ENCODE measurements around the gene COL25A1.

The COL25A1 gene

DNA sequence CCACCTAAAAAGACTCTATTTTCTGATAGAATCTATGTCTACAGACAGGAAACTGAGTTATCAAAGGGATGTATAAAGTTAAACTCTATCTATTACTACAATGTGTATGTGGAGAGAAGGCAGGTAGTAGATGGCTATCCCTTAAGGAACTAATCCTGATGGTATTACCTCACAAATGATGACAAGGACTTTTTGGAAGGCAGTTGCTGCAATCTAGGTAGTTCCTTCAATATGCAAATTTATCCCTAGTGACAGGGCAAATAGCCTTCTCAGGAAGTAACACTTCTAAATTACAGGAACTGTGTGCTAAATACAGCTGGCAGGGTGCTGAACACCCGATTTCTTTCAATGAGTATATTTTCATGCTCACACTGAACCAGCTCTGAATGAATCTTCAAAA, 177.4 kb downstream of the COL25A1 start:
- H3K9me3 ChIP-seq (ENCODE audit: control extremely low read depth in 1 of 5, control insufficient read depth in 4 of 5, insufficient read depth in 2 of 5, low read depth in 1 of 5, low read length in 4 of 5), result peaks cover 0 to 1% (median 0%) of the 10 kb centered on the region in 5 experiments
- WGBS (ENCODE audit: insufficient coverage), result 0% methylated on average over 1 of the region's 1 CpG
- H3K4me3 ChIP-seq (ENCODE audit: control insufficient read depth in 1 of 7, extremely low read depth in 1 of 7, insufficient read depth in 4 of 7, low read depth in 2 of 7, low read length in 6 of 7), result no peak overlapping the region
- ChIA-PET POLR2A (no interaction called here), CTCF (interaction anchor here (0.7 kb wide), 1 partner anchor 16 kb away, joined by 4 read pairs; no protein-coding TSS in a partner anchor)
- H3K36me3 ChIP-seq (ENCODE audit: control insufficient read depth in 4 of 4, insufficient read depth in 4 of 4, low read length in 3 of 4), result no peaks in the 10 kb centered on the region
- peak in 2 of 3 donors; percentile 22 to 46 for DNase-seq
- H3K27me3 ChIP-seq (replicated peaks in 2 of 5; ENCODE audit: control insufficient read depth in 4 of 5, insufficient read depth in 5 of 5, low read length in 4 of 5), result no peaks in the 10 kb centered on the region
- no peak overlapping the region for H3K27ac ChIP-seq (ENCODE audit: insufficient read depth in 1 of 2, low read depth in 1 of 2, low read length in 2 of 2, poor library complexity in 1 of 2, severe bottlenecking in 2 of 2)
- peaks cover 0 to 19% (median 2%) of the 10 kb centered on the region in 4 experiments for H3K4me1 ChIP-seq (ENCODE audit: control extremely low read depth in 1 of 4, control insufficient read depth in 4 of 4, insufficient read depth in 4 of 4, low read length in 3 of 4)

DNA sequence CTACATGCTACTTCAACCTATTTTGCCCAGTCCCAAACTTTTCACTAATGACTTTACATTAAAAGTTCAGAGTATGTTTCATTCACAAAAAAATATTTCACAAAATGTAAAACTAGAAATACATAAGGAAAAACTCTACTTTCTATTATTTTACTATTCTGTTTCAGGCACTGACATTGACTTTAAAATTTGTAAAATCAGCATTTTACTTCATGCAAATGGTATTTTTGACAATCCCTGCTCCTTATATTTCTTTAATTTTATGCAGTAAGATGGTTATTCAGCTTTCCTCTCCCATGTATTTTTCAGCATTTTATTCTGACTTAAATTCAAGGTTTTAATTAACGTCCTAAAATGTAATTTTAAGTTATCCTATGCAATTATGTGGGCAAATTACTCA, 178.5 kb downstream of the COL25A1 start:
- CTCF ChIA-PET, result interaction anchor here (1.3 kb wide), 1 partner anchor 9 kb away, joined by 4 read pairs; no protein-coding TSS in a partner anchor
- WGBS (ENCODE audit: insufficient coverage), result no CpG with 5 or more reads among the region's 1 CpG
- no peaks in the 10 kb centered on the region for H3K36me3 ChIP-seq (ENCODE audit: control insufficient read depth in 4 of 4, insufficient read depth in 4 of 4, low read length in 3 of 4)

DNA sequence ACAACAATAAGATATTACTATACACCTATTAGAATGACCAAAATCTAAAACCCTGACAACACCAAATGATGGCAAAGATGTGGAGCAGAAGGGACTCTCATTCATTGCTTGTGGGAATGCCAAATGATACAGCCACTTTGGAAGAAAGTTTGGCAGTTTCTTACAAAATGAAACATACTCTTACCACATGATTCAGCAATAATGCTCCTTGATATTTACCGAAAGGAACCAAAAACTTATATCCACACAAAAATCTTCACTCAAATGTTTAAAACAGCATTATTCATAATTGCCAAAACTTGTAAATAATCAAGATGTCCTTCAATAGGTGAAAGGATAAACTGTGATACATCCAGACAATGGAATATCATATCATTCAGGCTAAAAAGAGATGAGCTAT, 180.9 kb downstream of the COL25A1 start:
- Histone ChIP-seq H3K9me3 (ENCODE audit: control extremely low read depth in 1 of 5, control insufficient read depth in 4 of 5, insufficient read depth in 2 of 5, low read depth in 1 of 5, low read length in 4 of 5) (peaks cover 0 to 2% (median 0%) of the 10 kb centered on the region in 5 experiments), H3K4me3 (ENCODE audit: control insufficient read depth in 1 of 7, extremely low read depth in 1 of 7, insufficient read depth in 4 of 7, low read depth in 2 of 7, low read length in 6 of 7) (no peak overlapping the region), H3K27me3 (replicated peaks in 2 of 5; ENCODE audit: control insufficient read depth in 4 of 5, insufficient read depth in 5 of 5, low read length in 4 of 5) (no peaks in the 10 kb centered on the region), H3K4me1 (ENCODE audit: control extremely low read depth in 1 of 4, control insufficient read depth in 4 of 4, insufficient read depth in 4 of 4, low read length in 3 of 4) (peaks cover 0 to 10% (median 2%) of the 10 kb centered on the region in 4 experiments), H3K36me3 (ENCODE audit: control insufficient read depth in 4 of 4, insufficient read depth in 4 of 4, low read length in 3 of 4) (no peaks in the 10 kb centered on the region), H3K27ac (ENCODE audit: insufficient read depth in 1 of 2, low read depth in 1 of 2, low read length in 2 of 2, poor library complexity in 1 of 2, severe bottlenecking in 2 of 2) (no peak overlapping the region)
- no CpG with 5 or more reads among the region's 1 CpG for WGBS (ENCODE audit: insufficient coverage)
- ChIA-PET POLR2A (no interaction called here), CTCF (interaction anchor here (1.2 kb wide), 1 partner anchor 287 kb away, joined by 3 read pairs; no protein-coding TSS in a partner anchor)
- no peak for DNase-seq

More for the DNA sequence above, 178.5 kb downstream of the COL25A1 start:
- peaks cover 0 to 19% (median 2%) of the 10 kb centered on the region in 4 experiments for H3K4me1 ChIP-seq (ENCODE audit: control extremely low read depth in 1 of 4, control insufficient read depth in 4 of 4, insufficient read depth in 4 of 4, low read length in 3 of 4)
- H3K27me3 ChIP-seq (replicated peaks in 2 of 5; ENCODE audit: control insufficient read depth in 4 of 5, insufficient read depth in 5 of 5, low read length in 4 of 5), result no peaks in the 10 kb centered on the region
- no peak overlapping the region for H3K4me3 ChIP-seq (ENCODE audit: control insufficient read depth in 1 of 7, extremely low read depth in 1 of 7, insufficient read depth in 4 of 7, low read depth in 2 of 7, low read length in 6 of 7)
- H3K27ac ChIP-seq (ENCODE audit: insufficient read depth in 1 of 2, low read depth in 1 of 2, low read length in 2 of 2, poor library complexity in 1 of 2, severe bottlenecking in 2 of 2), result no peak overlapping the region
- DNase-seq, result no peak
- peaks cover 0 to 2% (median 0%) of the 10 kb centered on the region in 5 experiments for H3K9me3 ChIP-seq (ENCODE audit: control extremely low read depth in 1 of 5, control insufficient read depth in 4 of 5, insufficient read depth in 2 of 5, low read depth in 1 of 5, low read length in 4 of 5)
- POLR2A ChIA-PET, result no interaction called here

DNA sequence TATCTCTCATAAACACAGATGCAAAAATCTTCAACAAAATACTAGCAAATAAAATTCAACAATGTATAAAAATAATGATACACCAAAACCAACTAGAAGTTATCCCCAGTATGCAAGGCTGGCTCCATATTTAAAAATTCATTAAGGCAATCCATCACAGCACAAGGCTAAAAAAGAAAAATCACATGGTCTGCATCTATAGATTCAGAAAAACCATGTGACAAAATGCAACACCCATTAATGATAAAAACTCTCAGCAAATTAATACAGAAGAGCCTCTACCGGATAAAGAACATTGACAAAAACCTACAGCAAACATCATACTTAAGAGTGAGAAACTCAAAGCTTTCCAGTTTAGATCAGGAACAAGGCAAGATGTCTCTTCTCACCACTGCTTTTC, 182.6 kb downstream of the COL25A1 start:
- POLR2A ChIA-PET, result no interaction called here
- H3K4me1 ChIP-seq (ENCODE audit: control extremely low read depth in 1 of 4, control insufficient read depth in 4 of 4, insufficient read depth in 4 of 4, low read length in 3 of 4), result no peaks in the 10 kb centered on the region
- no peak for DNase-seq
- H3K27me3 ChIP-seq (replicated peaks in 2 of 5; ENCODE audit: control insufficient read depth in 4 of 5, insufficient read depth in 5 of 5, low read length in 4 of 5), result no peaks in the 10 kb centered on the region
- H3K9me3 ChIP-seq (ENCODE audit: control extremely low read depth in 1 of 5, control insufficient read depth in 4 of 5, insufficient read depth in 2 of 5, low read depth in 1 of 5, low read length in 4 of 5), result peaks cover 0 to 2% (median 0%) of the 10 kb centered on the region in 5 experiments
- 100% methylated on average over 1 of the region's 1 CpG for WGBS (ENCODE audit: insufficient coverage)
- no peak overlapping the region for H3K4me3 ChIP-seq (ENCODE audit: control insufficient read depth in 1 of 7, extremely low read depth in 1 of 7, insufficient read depth in 4 of 7, low read depth in 2 of 7, low read length in 6 of 7)
- CTCF ChIA-PET, result no interaction called here
- H3K27ac ChIP-seq (ENCODE audit: insufficient read depth in 1 of 2, low read depth in 1 of 2, low read length in 2 of 2, poor library complexity in 1 of 2, severe bottlenecking in 2 of 2), result no peak overlapping the region
- H3K36me3 ChIP-seq (ENCODE audit: control insufficient read depth in 4 of 4, insufficient read depth in 4 of 4, low read length in 3 of 4), result no peaks in the 10 kb centered on the region

DNA sequence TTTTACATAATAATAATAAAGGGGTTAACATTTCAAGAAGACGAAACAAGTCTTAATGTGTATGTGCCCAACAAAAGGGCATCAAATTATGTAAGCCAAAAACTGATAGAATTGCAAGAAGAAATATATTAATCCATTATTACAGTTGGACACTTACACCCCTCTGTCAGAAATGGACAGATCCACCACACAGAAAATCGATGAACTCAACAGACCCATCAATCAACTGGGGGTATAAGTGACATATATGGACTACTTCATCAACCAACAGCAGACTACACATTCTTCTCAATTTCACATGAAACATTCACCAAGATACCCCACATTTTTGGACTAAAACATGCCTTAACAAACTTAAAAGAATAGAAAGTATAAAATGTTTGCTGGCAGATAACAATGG, 183.8 kb downstream of the COL25A1 start:
- H3K27me3 ChIP-seq (replicated peaks in 2 of 5; ENCODE audit: control insufficient read depth in 4 of 5, insufficient read depth in 5 of 5, low read length in 4 of 5), result no peaks in the 10 kb centered on the region
- CTCF ChIA-PET, result no interaction called here
- no peak overlapping the region for H3K4me3 ChIP-seq (ENCODE audit: control insufficient read depth in 1 of 7, extremely low read depth in 1 of 7, insufficient read depth in 4 of 7, low read depth in 2 of 7, low read length in 6 of 7)
- H3K36me3 ChIP-seq (ENCODE audit: control insufficient read depth in 4 of 4, insufficient read depth in 4 of 4, low read length in 3 of 4), result no peaks in the 10 kb centered on the region
- POLR2A ChIA-PET, result no interaction called here
- no peak for DNase-seq
- H3K27ac ChIP-seq (ENCODE audit: insufficient read depth in 1 of 2, low read depth in 1 of 2, low read length in 2 of 2, poor library complexity in 1 of 2, severe bottlenecking in 2 of 2), result no peak overlapping the region
- peaks cover 0 to 2% (median 0%) of the 10 kb centered on the region in 5 experiments for H3K9me3 ChIP-seq (ENCODE audit: control extremely low read depth in 1 of 5, control insufficient read depth in 4 of 5, insufficient read depth in 2 of 5, low read depth in 1 of 5, low read length in 4 of 5)
- WGBS (ENCODE audit: insufficient coverage), result no CpG with 5 or more reads among the region's 2 CpGs
- no peaks in the 10 kb centered on the region for H3K4me1 ChIP-seq (ENCODE audit: control extremely low read depth in 1 of 4, control insufficient read depth in 4 of 4, insufficient read depth in 4 of 4, low read length in 3 of 4)

DNA sequence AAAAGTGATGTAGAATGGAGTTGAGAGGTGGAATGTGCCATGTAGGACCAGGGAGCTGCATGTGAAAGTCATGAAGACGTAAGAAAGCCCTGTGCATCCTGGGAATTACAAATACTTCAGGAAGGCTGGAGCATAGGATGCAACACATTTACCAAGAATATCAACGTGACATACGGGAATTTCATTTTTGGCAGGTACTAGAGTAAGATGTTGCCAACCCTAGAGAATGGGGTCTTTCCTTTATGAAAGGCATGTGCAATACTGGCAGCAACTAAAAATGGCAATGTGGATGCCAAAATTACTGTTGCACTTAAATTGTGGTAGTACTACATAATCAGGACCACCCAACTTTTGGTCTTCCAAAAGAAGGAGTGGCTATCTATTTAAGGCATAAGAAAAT, 188.0 kb downstream of the COL25A1 start:
- H3K36me3 ChIP-seq (ENCODE audit: control insufficient read depth in 4 of 4, insufficient read depth in 4 of 4, low read length in 3 of 4), result no peaks in the 10 kb centered on the region
- ChIA-PET CTCF (interaction anchor here (1.0 kb wide), 1 partner anchor 10 kb away, joined by 4 read pairs; no protein-coding TSS in a partner anchor), POLR2A (no interaction called here)
- no peaks in the 10 kb centered on the region for H3K4me1 ChIP-seq (ENCODE audit: control extremely low read depth in 1 of 4, control insufficient read depth in 4 of 4, insufficient read depth in 4 of 4, low read length in 3 of 4)
- H3K4me3 ChIP-seq (ENCODE audit: control insufficient read depth in 1 of 7, extremely low read depth in 1 of 7, insufficient read depth in 4 of 7, low read depth in 2 of 7, low read length in 6 of 7), result no peak overlapping the region
- H3K27me3 ChIP-seq (replicated peaks in 2 of 5; ENCODE audit: control insufficient read depth in 4 of 5, insufficient read depth in 5 of 5, low read length in 4 of 5), result no peaks in the 10 kb centered on the region
- 90% methylated on average over 3 of the region's 3 CpGs for WGBS (ENCODE audit: insufficient coverage)
- no peak overlapping the region for H3K27ac ChIP-seq (ENCODE audit: insufficient read depth in 1 of 2, low read depth in 1 of 2, low read length in 2 of 2, poor library complexity in 1 of 2, severe bottlenecking in 2 of 2)
- H3K9me3 ChIP-seq (ENCODE audit: control extremely low read depth in 1 of 5, control insufficient read depth in 4 of 5, insufficient read depth in 2 of 5, low read depth in 1 of 5, low read length in 4 of 5), result no peaks in the 10 kb centered on the region
- DNase-seq, result no peak

DNA sequence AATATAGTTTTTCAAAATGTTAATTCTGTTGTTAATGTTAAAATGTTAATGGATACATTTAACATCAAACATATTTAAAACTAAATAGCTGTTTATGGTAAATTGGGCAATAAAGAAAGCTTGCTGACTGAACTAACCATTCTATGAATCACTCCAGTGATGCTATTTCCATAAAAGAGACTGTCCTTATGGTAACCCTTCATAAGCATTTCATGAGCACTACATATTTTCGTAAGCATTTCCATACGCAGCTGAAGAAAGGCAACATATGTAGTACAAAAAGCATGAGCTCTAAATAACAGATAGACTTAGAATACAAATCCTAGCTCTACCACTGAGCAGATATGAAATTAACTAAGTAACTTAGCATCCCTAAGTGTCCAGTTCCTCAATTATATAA, 188.9 kb downstream of the COL25A1 start:
- 88% methylated on average over 2 of the region's 2 CpGs for WGBS (ENCODE audit: insufficient coverage)
- Histone ChIP-seq H3K27ac (ENCODE audit: insufficient read depth in 1 of 2, low read depth in 1 of 2, low read length in 2 of 2, poor library complexity in 1 of 2, severe bottlenecking in 2 of 2) (no peak overlapping the region), H3K27me3 (replicated peaks in 2 of 5; ENCODE audit: control insufficient read depth in 4 of 5, insufficient read depth in 5 of 5, low read length in 4 of 5) (no peaks in the 10 kb centered on the region), H3K4me1 (ENCODE audit: control extremely low read depth in 1 of 4, control insufficient read depth in 4 of 4, insufficient read depth in 4 of 4, low read length in 3 of 4) (no peaks in the 10 kb centered on the region), H3K36me3 (ENCODE audit: control insufficient read depth in 4 of 4, insufficient read depth in 4 of 4, low read length in 3 of 4) (no peaks in the 10 kb centered on the region), H3K9me3 (ENCODE audit: control extremely low read depth in 1 of 5, control insufficient read depth in 4 of 5, insufficient read depth in 2 of 5, low read depth in 1 of 5, low read length in 4 of 5) (peaks cover 0 to 1% (median 0%) of the 10 kb centered on the region in 5 experiments), H3K4me3 (ENCODE audit: control insufficient read depth in 1 of 7, extremely low read depth in 1 of 7, insufficient read depth in 4 of 7, low read depth in 2 of 7, low read length in 6 of 7) (no peak overlapping the region)
- DNase-seq, result no peak
- POLR2A ChIA-PET, result no interaction called here
- CTCF ChIA-PET, result interaction anchor here (1.2 to 1.3 kb wide), 2 partner anchors 14 to 22 kb away, joined by 4 read pairs; no protein-coding TSS in a partner anchor

All from common myeloid progenitor, CD34-positive (primary cell).